Fibroblast of villous mesenchyme (primary cell): ENCODE results near the gene EEF2. TPM values are rescaled to one million over a fixed set of nuclear protein-coding genes. Genes with fewer than 3 reads are reported as not detected.

Experiments
- DNase-seq: peaks from one replicate; pipeline ENCODE4 v3.0.0-alpha.2; 2010; ENCODE audit warnings: low read depth
- H3K4me3 ChIP-seq: 2 replicates; pipeline ENCODE4 v1.5.1; 2011; ENCODE audit warnings: low read depth, mild to moderate bottlenecking, low read length
- CTCF ChIP-seq: IDR thresholded peaks from 2 replicates; pipeline ENCODE4 v1.5.1; 2012; ENCODE audit warnings: low read depth, mild to moderate bottlenecking, low read length; ENCODE audit not compliant: insufficient read depth
- total RNA-seq: library from RNA; depleted of rRNA; stranded (reverse); fragments of >200 nt; gene quantifications from 2 replicates; pipeline ENCODE4 v1.2.3, GENCODE V29; 2012

EEF2 gene
- total RNA-seq, 1 donor: 1,932 TPM

- no peak for DNase-seq
- no peak overlapping the region for H3K4me3 ChIP-seq
- no peak for TF ChIP-seq CTCF
Measured at GRCh38 chr19:4023600-4024398, 38.5 kb upstream of the EEF2 start.

GRCh38 chr19:4019578-4019977 lies 34.3 kb upstream of the EEF2 start:
- DNase-seq: no peak
- H3K4me3 ChIP-seq: no peak overlapping the region
- no peak for TF ChIP-seq CTCF

- TF ChIP-seq CTCF: no peak
- no peak overlapping the region for H3K4me3 ChIP-seq
- DNase-seq: no peak
Measured at GRCh38 chr19:4018775-4019504, 33.7 kb upstream of the EEF2 start.

GRCh38 chr19:4018140-4018613 lies 32.9 kb upstream of the EEF2 start:
- no peak overlapping the region for H3K4me3 ChIP-seq
- DNase-seq: no peak
- TF ChIP-seq CTCF: no peak

- TF ChIP-seq CTCF: no peak
- DNase-seq: no peak
- H3K4me3 ChIP-seq: no peak overlapping the region
Measured at GRCh38 chr19:4016903-4017638, 31.8 kb upstream of the EEF2 start.

GRCh38 chr19:4016486-4016885 lies 31.2 kb upstream of the EEF2 start:
- no peak overlapping the region for H3K4me3 ChIP-seq
- no peak for DNase-seq
- TF ChIP-seq CTCF: no peak
